ENCODE results near the gene LSMEM2. TPM values are rescaled to one million over a fixed set of nuclear protein-coding genes. Genes with fewer than 3 reads are reported as not detected.

LSMEM2 gene
- total and polyA plus RNA-seq, 8 donors, result 0.15 to 0.61 (median 0.41) TPM; not detected in 1

GRCh38 chr3:50336452-50337174 is 57.7 kb downstream of the LSMEM2 start:
- DNase-seq (no peak), ATAC-seq (peak; percentile 21)
- peaks cover 35 to 92% of the 10 kb centered on the region in 2 donors for H3K4me1 ChIP-seq
- TF ChIP-seq CTCF (IDR thresholded peaks at IDR 0.05), result no peak
- H3K27me3 ChIP-seq, result no peaks in the 10 kb centered on the region
- intact Hi-C loops (cut with DNase I), result no loop called here
- H3K27ac ChIP-seq, result peak overlapping the region; percentile 94 to 98
- no peaks in the 10 kb centered on the region for H3K9me3 ChIP-seq
- peak overlapping the region; percentile 51 to 81 for H3K4me3 ChIP-seq
- H3K36me3 ChIP-seq, result peaks cover 0 to 19% of the 10 kb centered on the region in 2 donors

- Histone ChIP-seq H3K4me3 (peak overlapping the region; percentile 51 to 81), H3K9me3 (no peaks in the 10 kb centered on the region), H3K27ac (peak overlapping the region; percentile 94 to 98), H3K36me3 (peaks cover 0 to 12% of the 10 kb centered on the region in 2 donors), H3K4me1 (peaks cover 36 to 89% of the 10 kb centered on the region in 2 donors), H3K27me3 (no peaks in the 10 kb centered on the region)
- no peak for TF ChIP-seq CTCF (IDR thresholded peaks at IDR 0.05)
- intact Hi-C loops (cut with DNase I), result no loop called here
- DNase-seq (peak; percentile 97 to 100 (median 100)), ATAC-seq (peak; percentile 86)
Measured at GRCh38 chr3:50337175-50337861, 58.4 kb downstream of the LSMEM2 start.

Other genes with a start within 250 kb of the LSMEM2 start
- 100 to 1,000 TPM; 117 to 129 TPM for gene RBM5, start 190.2 kb upstream of the LSMEM2 start, total RNA-seq
- 100 to 1,000 TPM; 367 to 525 (median 425) TPM for gene RBM5, start 190.2 kb upstream of the LSMEM2 start, polyA plus RNA-seq (ENCODE audit: insufficient read length in 6 of 6)
- gene SEMA3F, start 123.8 kb upstream of the LSMEM2 start, total RNA-seq, result 10 to 100 TPM; 26.0 to 56.2 TPM
- 10 to 100 TPM; 43.4 to 52.0 (median 46.7) TPM for gene SEMA3F, start 123.8 kb upstream of the LSMEM2 start, polyA plus RNA-seq (ENCODE audit: insufficient read length in 6 of 6)
- gene GNAT1, start 87.5 kb upstream of the LSMEM2 start, total RNA-seq, result not detected
- not detected for gene GNAT1, start 87.5 kb upstream of the LSMEM2 start, polyA plus RNA-seq (ENCODE audit: insufficient read length in 6 of 6)
- under 1 TPM in 1 of 2 donors, not detected in 1; 0.23 TPM for gene SLC38A3, start 73.8 kb upstream of the LSMEM2 start, total RNA-seq
- 10 to 100 TPM in 1 of 6 donors, 1 to 10 TPM in 5; 5.6 to 10.9 (median 8.0) TPM for gene SLC38A3, start 73.8 kb upstream of the LSMEM2 start, polyA plus RNA-seq (ENCODE audit: insufficient read length in 6 of 6)
- gene GNAI2, start 42.9 kb upstream of the LSMEM2 start, total RNA-seq, result 100 to 1,000 TPM; 266 to 381 TPM
- gene GNAI2, start 42.9 kb upstream of the LSMEM2 start, polyA plus RNA-seq (ENCODE audit: insufficient read length in 6 of 6), result 100 to 1,000 TPM; 259 to 306 (median 269) TPM
- gene SEMA3B, start 9.9 kb upstream of the LSMEM2 start, total RNA-seq, result 10 to 100 TPM; 56.8 to 92.7 TPM
- 10 to 100 TPM; 20.6 to 30.2 (median 25.6) TPM for gene SEMA3B, start 9.9 kb upstream of the LSMEM2 start, polyA plus RNA-seq (ENCODE audit: insufficient read length in 6 of 6)
- 100 to 1,000 TPM in 1 of 2 donors, 10 to 100 TPM in 1; 55.0 to 104 TPM for gene IFRD2, start 13.3 kb downstream of the LSMEM2 start, total RNA-seq
- 10 to 100 TPM; 29.6 to 48.5 (median 37.5) TPM for gene IFRD2, start 13.3 kb downstream of the LSMEM2 start, polyA plus RNA-seq (ENCODE audit: insufficient read length in 6 of 6)
- gene HYAL3, start 20.3 kb downstream of the LSMEM2 start, total RNA-seq, result 1 to 10 TPM; 4.5 to 4.6 TPM
- 1 to 10 TPM; 2.3 to 5.2 (median 3.8) TPM for gene HYAL3, start 20.3 kb downstream of the LSMEM2 start, polyA plus RNA-seq (ENCODE audit: insufficient read length in 6 of 6)
- 10 to 100 TPM in 1 of 2 donors, 1 to 10 TPM in 1; 9.5 to 10.9 TPM for gene NAA80, start 20.3 kb downstream of the LSMEM2 start, total RNA-seq
- 10 to 100 TPM in 1 of 6 donors, 1 to 10 TPM in 5; 5.6 to 12.7 (median 8.4) TPM for gene NAA80, start 20.3 kb downstream of the LSMEM2 start, polyA plus RNA-seq (ENCODE audit: insufficient read length in 6 of 6)
- gene HYAL1, start 24.5 kb downstream of the LSMEM2 start, total RNA-seq, result 10 to 100 TPM; 37.5 to 41.3 TPM
- 1 to 10 TPM; 2.1 to 3.4 (median 2.6) TPM for gene HYAL1, start 24.5 kb downstream of the LSMEM2 start, polyA plus RNA-seq (ENCODE audit: insufficient read length in 6 of 6)
- gene HYAL2, start 43.7 kb downstream of the LSMEM2 start, total RNA-seq, result 100 to 1,000 TPM; 119 to 171 TPM
- 100 to 1,000 TPM in 1 of 6 donors, 10 to 100 TPM in 5; 67.2 to 113 (median 80.9) TPM for gene HYAL2, start 43.7 kb downstream of the LSMEM2 start, polyA plus RNA-seq (ENCODE audit: insufficient read length in 6 of 6)
- gene TUSC2, start 49.1 kb downstream of the LSMEM2 start, total RNA-seq, result 10 to 100 TPM; 27.8 to 29.6 TPM
- 10 to 100 TPM; 15.2 to 21.1 (median 18.1) TPM for gene TUSC2, start 49.1 kb downstream of the LSMEM2 start, polyA plus RNA-seq (ENCODE audit: insufficient read length in 6 of 6)
- 10 to 100 TPM; 29.8 to 40.7 TPM for gene RASSF1, start 61.7 kb downstream of the LSMEM2 start, total RNA-seq
- 10 to 100 TPM; 24.9 to 33.7 (median 27.6) TPM for gene RASSF1, start 61.7 kb downstream of the LSMEM2 start, polyA plus RNA-seq (ENCODE audit: insufficient read length in 6 of 6)
- gene ZMYND10, start 66.6 kb downstream of the LSMEM2 start, total RNA-seq, result 10 to 100 TPM in 1 of 2 donors, 1 to 10 TPM in 1; 1.6 to 16.3 TPM
- gene ZMYND10, start 66.6 kb downstream of the LSMEM2 start, polyA plus RNA-seq (ENCODE audit: insufficient read length in 6 of 6), result 10 to 100 TPM in 4 of 6 donors, 1 to 10 TPM in 2; 6.2 to 25.5 (median 18.8) TPM
- gene NPRL2, start 71.7 kb downstream of the LSMEM2 start, total RNA-seq, result 10 to 100 TPM; 16.1 to 18.7 TPM
- gene NPRL2, start 71.7 kb downstream of the LSMEM2 start, polyA plus RNA-seq (ENCODE audit: insufficient read length in 6 of 6), result 10 to 100 TPM; 25.2 to 33.3 (median 28.4) TPM
- gene CYB561D2, start 71.8 kb downstream of the LSMEM2 start, total RNA-seq, result 10 to 100 TPM; 21.3 to 28.3 TPM
- gene CYB561D2, start 71.8 kb downstream of the LSMEM2 start, polyA plus RNA-seq (ENCODE audit: insufficient read length in 6 of 6), result 10 to 100 TPM in 3 of 6 donors, 1 to 10 TPM in 3; 8.5 to 12.1 (median 10.1) TPM
- gene TMEM115, start 80.4 kb downstream of the LSMEM2 start, total RNA-seq, result 10 to 100 TPM; 37.0 to 39.1 TPM
- gene TMEM115, start 80.4 kb downstream of the LSMEM2 start, polyA plus RNA-seq (ENCODE audit: insufficient read length in 6 of 6), result 10 to 100 TPM; 23.3 to 31.4 (median 26.9) TPM
- gene CACNA2D2, start 224.5 kb downstream of the LSMEM2 start, total RNA-seq, result 10 to 100 TPM; 51.4 to 86.6 TPM
- gene CACNA2D2, start 224.5 kb downstream of the LSMEM2 start, polyA plus RNA-seq (ENCODE audit: insufficient read length in 6 of 6), result 10 to 100 TPM; 15.4 to 37.5 (median 27.2) TPM